Stimulated activated CD4-positive, alpha-beta T cell treated with anti-CD3 and anti-CD28 coated beads, TNF-alpha, amount 100 ng/mL, for 24 hours (primary cell): Measurements from ENCODE around the gene TUBA3E.
A peak's percentile ranks its signal among the peaks of the same experiment; 100 is the strongest.
"Not testable (repeated sequence)": the region's sequence is repeated elsewhere in the genome, so short reads cannot be mapped to it uniquely, and the experiment has no call there.

Experiments used
- DNase-seq, 3 experiments: peaks; one replicate each; pipeline ENCODE4 v3.0.0-alpha.2; 2020; ENCODE audit warnings: low read depth in 3 of 3

The TUBA3E gene

DNA sequence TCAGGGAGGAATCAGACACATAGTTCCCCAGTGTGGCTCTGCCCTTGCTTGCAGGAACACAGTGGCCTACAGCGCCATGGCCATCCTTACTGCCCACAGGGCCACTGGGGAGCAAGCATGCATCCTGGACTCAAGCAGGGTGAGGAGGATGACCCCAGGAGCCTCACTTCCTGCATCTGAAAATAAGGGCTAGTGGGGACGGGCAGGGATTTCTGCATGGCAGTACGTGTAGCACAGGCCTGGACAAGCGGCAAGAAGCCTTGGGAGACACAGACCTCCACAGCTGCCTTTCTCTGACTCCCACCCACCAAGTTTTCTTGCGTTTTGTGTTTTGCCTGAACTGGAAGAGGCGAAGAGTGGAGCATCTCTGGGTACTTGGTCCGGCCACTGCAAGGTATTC lies 35.8 kb downstream of the TUBA3E start:
- DNase-seq, result not testable (repeated sequence)

DNA sequence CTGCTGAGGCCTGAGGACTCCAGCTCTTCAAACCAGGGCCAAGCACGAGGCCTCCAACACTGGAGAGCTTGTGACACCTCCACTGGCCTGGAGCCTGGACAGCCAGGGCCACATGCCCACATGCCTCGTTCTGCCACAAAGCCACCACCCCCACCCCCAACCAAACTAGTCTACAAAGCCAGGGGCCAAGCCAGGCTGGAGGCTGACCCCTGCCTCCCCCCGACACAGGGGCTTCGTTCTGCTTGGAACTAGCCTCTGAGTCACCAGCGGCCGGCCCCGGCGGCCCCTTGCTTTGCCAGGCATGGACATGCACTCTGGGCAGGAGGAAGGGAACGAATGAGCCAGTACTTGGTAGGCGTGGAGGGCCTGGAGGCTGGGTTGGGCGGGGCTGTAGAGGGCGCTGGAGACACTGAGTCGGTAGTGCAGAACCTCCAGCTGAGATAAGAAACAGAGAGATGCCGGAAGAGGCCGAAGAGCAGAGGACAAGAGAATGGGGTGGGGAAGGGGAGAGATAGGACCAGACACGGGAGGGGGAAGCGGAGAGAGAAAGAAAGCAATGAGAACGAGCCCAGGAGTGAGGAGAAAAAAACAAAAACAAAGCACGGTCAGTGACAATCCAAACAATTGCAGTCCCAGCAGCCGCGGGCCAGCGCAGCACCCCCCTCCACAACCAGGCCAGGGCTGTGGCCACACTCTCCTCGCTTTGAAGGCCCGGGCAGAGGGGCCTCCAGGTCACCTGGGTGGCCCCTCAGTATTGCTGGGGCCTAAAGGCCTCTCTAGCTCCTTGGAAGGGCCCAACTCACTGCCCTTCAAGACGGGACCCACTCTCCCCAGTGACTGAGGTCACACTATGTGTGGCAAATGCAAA lies 37.2 kb downstream of the TUBA3E start:
- DNase-seq, result not testable (repeated sequence)

DNA sequence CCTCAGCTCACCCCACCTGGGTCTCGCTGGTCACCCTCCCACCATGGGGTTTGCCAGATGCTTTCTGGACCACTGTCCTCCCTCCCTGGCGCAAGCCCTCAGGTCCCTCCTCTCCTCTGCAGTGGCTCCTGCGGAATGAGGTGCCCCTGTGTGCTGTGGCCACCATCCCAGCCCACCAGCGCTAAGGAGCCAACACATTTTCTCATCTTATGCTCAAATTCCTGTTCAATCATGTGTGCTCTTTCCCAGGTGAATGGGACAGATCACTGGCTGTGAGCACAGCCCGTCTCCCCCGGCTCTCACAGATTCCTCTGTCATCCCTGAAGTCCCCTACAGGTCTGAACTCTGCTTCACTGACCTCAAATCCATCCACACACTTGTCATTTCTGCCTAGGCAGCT lies 38.1 kb downstream of the TUBA3E start:
- no peak for DNase-seq

DNA sequence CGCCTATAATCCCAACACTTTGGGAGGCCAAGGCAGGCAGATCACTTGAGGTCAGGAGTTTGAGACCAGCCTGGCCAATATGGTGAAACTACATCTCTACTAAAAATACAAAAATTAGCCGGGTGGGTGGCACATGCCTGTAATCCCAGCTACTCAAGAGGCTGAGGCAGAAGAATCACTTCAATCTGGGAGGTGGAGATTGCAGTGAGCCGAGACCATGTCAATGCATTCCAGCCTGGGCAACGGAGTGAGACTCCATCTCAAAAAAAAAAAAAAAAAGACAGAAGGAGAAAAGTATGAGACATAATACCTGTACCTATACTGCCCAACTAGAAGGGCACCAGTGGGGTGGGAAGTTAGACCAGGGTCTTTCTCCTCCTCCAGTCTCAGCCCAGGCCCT lies 38.9 kb downstream of the TUBA3E start:
- not testable (repeated sequence) for DNase-seq

DNA sequence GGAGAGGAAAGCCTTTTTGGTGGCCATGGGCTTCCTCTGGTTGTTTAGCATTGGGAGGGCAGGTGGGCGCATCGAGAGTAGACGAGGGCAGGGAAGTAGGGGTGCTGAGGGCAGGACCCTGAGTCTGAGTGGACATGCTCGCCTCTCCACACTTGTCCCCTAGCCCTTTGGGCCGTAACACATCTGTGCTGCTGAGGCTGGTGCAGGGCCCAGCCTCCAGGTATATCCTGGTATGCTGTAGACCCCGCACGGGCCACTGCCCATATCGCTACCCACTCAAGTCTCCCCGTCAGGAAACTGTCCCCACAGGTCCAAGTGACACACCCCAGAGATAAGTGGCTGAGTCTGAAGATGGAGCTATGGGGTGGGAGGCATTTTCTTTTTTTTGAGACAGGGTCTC lies 39.6 kb downstream of the TUBA3E start:
- no peak for DNase-seq

DNA sequence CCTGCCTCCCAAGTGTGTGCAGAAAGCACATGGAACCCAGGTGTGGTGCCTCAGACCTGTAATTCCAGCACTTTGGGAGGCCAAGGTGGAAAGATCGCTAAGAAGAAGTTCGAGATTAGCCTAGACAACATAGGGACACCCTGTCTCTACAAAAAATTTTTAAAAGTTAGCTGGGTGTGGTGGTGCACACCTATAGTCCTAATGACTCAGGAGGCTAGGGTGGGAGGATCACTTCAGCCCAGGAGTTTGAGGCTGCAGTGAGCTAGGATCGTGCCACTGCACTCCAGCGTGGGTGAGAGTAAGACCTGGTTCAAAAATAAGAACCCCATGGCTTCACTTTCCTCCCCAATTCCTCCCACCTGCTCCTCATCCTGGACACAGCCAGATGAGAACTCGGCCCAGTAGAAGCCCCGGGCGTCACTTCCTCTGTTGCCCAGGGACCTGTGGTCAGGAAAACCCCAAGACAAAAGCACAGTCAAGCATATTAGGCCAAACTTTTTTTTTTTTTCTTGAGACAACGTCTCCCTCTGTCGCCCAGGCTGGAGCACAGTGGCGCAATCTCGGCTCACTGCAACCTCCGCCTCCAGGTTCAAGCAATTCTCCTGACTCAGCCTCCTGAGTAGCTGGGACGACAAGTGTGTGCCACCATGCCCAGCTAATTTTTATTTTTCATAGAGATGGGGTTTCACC lies 40.3 kb downstream of the TUBA3E start:
- DNase-seq, result not testable (repeated sequence)

DNA sequence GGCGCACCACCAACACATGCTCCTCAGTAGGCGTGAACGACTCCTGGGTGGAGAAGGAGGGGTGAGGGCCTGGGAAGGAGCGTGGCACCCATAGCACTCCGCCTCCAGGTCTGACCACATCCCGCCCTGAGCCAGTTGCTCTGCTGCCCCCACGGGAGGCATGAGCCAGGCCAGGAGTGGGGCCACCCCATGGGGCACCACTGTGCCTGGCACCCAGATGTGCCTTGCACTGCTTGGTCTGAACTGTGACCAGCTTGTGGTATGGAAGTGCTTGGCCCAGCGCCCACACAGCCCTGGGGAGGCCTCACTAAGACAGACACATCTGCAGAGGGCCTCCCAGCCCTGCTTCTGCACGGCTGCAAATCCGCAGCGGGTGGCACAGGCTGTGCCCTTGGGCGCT lies 40.9 kb downstream of the TUBA3E start:
- not testable (repeated sequence) for DNase-seq

DNA sequence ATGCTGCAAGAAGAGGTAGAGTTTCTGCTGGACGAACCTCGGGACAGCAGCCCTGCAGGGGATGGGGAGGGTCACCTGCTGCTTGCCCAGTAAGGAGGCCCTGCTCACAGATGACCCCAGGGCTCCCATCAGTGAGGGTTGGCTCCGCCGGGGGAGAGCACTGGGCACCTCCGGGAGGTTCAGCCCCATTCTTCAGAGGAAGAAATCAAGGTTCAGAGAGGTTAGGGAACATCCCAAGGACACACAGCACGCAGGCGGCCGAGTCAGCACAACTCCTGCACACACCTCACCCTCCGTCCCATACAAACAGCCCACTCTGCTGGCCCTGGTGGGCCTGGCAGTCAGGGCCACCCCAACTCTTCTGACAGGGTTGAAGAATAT lies 41.6 kb downstream of the TUBA3E start:
- no peak for DNase-seq

DNA sequence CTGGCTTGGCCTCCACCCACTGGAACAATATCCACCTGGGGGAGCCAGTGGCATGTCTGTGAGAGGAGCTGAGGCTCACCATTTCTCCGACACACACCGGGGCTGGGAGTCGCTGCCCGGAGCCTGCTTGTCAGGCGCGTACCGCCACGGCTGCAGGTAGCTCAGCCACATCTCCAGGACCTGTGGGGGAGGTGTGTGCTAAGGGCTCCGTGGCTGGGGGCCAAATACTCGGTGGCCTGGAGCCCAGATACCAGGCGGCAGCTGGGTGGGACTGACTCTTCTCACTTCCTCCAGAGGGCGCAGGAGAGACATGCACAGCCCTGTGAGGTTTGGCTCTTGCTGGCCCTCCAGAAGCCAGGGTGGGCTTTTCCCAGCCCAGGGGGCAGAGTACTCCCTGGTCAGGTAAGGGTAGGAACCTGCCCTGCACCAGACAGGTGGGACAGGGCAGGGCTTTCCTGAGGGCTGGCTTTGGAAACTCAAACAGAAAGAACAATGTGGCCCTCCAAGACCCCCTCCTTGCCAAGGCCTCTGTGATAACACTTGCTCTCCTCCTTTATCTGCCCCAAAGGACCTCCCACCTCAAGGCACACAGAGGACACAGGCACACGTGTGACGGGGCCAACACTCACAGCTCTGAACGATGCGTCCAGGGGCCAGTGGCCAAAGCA lies 42.1 kb downstream of the TUBA3E start:
- not testable (repeated sequence) for DNase-seq

DNA sequence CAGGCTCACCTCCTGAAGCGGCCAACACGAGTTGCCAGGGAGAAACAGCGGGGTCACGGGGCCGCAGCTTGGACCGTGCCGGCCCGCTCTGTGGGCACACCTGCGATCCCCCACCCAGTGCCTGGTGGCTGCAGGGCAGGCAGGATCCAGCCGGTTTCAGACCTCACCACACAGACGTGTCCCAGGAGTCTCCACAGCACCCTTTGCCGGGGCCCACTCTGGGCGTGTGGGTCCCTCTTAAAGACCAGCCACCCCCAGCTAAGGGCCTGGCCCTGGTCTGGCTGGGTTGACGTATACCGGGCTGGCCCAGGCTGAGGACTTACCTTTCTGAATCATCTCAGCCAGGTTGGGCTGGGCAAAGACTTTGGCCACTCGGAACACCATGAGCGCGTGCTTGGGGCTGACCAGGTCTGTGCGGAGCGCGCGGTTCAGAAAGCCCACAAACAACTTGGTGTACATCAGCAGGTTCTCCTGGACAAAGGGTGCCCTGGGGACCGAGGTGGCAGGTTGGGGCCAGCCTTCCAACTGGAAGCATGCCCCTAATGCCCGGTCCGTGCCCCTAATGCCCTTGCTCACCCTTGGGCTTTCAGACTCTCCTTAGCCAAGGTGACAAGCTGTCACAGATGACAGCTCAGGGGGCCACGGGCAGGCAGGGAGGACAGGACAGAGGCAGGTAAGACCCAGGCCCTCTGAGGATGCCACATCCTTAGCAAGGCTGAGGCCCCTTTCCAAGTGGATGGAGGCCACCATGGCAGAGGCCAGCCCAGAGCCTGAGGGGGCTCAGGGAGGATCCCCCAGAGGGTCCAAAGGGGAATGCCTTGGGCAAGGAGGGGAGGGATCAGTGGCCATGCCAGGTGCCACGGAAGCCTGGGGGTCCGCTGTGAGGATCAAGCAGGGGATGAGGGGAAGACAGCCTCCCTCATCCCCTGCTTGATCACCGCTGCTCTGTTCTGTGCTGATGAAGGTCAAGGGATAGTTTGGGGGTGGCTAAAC lies 43.2 kb downstream of the TUBA3E start:
- no peak for DNase-seq

DNA sequence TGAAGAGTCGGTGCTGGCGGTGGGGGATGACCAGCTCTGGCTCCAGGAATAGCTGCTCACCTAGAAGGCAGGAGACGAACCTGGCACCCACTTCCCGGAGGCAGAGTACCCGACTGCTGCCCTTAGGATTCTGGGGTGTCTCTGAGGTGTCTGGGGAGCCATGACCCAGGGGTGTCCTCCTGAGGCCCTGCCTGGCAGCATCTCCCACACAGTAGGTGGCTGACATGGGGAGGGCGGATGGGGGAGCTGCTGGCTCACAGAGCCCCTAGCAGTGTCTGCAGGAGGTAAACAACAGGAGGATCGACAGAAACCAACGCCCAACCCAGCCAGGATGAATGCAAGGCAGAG lies 43.8 kb downstream of the TUBA3E start:
- DNase-seq, result not testable (repeated sequence)

DNA sequence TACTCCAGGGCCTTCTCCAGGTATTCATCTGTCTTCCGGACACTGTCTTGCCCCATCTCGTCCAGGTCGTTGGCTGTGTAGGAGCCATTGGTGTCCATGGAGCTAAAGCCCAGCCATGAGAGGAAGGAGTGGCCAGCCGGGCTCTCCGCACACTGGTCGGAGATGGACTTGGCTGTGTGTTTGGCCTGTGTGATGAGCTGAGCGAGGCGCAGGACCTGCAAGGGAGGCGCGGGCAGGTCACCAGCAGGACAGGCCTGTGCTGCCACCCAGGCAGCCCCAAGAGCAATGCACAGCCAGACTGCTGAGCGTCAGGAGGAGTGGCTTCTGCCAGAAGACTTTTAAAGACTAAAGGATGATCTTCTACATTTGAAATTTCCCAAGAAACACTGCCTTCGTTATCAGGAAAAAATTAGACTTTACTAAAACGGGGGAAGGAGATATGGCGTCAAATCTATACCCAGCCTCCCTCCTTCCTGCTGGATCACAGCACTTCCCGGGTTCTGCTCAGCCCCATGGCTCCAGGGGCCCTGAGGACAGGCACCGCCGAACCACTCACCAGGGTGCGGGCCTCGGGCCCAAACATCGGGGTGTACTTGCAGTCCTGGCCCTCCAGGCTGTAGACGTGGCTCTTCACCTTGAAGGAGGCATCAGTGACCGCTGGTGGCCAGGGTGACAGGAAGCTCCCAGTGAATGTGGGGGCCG lies 44.4 kb downstream of the TUBA3E start:
- DNase-seq, result not testable (repeated sequence)

DNA sequence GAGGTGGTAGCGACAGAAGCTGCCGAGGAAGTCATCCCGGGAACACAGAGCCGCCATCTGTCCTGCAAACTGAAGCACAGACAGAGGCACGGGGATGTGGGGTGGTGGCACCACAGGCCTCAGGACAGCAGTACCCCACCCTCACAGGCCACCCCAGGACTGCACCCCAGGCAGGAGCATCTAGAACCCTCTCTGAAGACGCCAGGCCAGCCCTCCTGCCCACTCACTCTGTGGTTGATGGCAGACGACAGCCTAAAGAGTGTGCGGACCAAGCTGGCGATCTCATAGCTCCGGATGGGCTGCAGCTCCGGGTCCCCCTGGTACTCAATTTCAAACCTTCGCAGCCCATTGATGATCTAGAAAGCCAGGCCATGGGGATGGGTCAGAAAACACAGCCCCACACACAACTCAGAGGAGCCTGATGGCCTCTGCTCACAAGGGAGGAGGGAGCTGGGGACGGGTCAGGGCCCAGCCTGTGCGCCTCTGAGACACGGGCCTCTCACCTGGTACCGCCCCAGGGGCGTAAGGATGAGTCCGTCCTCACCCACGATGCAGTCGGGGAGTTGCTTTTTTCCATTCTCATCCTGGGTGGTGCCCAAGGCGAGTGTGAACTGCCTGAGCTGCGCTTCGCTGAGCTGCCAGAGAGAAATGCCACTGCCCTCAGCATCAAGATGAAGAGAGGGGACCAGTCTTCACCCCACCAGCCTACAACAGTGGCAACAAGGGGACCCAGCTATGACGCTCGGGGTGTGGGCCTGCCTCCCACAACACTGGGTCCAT lies 45.2 kb downstream of the TUBA3E start:
- DNase-seq, result no peak

DNA sequence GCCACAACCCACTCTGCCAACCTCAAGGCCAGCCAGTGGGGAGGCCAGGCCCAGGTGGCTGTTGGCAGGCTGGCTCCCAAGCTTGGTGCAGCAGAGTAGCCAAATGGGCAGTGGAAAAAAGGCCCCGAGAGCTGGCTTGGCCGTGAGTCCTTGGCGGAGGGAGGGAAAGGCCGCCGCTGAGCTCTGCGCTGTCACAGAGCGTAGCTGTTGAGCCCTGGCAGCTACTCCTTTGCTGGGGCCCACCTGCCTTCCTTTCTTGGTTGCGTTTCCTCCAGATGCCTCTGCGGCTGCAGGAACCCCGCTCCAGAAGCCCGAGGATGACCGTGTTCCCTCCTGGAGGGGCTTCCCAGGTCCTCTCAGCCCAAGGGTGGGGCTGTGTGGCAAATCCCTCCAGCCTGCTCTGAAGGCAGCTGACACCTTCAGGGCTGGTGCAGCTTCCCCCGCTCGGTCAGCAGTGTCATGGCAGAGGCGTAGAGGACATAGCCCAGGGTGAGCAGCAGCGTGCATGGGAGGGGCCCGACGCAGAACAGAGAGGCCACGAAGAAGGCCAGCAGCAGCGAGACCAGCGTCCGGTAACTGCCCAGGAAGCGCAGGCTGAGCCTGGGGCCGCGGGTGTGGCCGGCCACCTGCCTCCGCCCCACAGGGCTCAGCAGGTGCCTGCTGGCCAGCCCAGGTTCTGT lies 46.0 kb downstream of the TUBA3E start:
- DNase-seq, result not testable (repeated sequence)

DNA sequence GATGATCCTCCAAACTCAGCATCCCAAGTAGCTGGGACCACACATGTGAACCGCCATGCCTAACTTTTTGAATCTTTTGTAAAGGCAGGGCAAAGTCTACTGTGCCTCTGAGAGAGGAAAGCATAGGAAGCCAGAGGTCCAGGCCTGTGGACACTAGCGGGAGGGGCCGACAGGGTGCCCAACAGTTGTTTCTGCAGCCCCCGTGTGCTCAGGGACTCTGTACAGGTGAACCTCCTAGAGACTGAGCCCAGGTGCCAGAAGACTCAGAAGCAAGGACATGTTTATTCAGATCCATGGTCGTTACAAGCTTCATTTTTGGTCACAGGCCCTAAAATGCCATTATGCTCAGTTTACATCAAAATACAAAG lies 47.1 kb downstream of the TUBA3E start:
- not testable (repeated sequence) for DNase-seq

DNA sequence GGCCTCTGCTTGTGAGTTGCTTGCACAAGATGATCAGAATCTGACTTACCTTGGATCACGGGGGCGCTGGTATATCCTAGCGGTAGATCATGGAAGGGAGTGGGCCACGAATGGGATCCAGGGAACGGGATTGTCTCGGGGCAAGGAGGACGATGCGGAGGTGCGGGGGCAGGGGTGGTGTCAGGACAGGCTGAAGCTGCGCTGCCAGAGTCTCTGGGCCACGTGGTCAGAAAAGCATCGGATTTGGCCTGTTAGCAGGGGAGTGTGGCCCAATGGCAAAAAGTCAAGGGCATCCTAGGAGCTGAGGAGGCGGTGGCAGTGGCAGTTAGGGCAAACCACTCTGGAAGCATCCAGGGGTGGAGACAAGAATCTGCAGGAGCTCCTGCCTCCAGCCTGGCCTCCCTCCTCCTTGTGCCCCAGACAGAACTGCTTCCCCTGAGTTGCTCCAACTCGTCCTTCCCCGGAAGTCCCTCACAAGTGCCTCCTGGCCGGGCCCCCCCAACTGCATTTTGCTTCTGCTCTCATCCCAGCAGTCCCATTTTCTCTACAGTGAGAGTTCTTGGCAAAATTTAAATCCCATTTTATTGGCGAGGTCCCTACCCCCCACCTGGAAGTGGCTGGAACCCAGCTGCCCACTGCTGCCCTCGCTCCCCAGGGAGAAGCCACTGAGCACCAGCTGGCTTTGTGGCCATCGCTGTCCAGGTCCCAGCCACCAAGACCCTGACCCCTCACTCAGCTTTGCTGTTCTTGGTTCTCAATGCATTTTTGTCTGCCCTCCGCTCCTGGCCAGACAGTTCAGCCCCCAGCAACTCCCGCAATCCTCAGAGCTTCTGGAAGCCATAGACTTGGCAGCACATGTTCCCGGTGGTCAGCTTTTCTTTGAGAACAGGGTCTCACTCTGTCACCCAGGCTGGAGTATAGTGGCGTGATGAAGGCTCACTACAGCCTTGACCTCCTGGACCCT lies 47.8 kb downstream of the TUBA3E start:
- no peak for DNase-seq

DNA sequence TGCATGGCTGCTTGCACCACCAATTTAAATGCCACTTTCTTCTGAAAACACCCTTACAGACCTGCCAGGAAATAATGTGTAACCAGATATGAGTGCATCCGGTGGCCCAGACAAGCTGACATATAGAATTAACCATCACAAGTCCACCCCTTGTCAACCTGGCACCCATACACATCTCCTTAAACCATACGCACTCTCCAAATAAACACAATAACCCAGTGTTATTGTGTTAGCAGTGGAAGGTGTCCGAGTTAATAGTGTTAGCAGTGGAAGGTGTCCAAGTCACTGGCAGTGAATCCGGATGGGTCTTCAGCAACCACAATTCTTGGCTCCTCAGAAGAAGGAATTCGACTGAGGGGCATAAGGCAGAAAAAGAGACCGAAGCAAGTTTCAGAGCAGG lies 49.7 kb downstream of the TUBA3E start:
- not testable (repeated sequence) for DNase-seq

DNA sequence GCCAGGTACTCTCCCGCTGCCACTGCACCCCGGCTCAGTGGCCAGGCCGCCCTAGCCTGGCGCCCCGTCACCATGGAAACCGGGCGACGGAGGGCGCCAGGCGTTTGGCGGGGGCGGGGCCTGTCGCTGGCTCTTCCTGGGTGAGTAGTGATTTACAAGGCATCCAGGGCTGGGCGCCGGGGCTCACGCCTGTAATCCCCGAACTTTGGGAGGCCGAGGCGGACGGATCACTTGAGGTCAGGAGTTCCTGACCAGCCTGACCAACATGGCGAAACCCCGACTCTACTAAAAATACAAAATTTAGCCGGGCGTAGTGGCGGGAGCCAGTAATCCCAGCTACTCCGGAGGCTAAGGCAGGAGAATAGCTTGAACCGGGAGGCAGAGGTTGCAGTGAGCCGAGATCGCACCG lies 53.2 kb downstream of the TUBA3E start, which contains the start of gene CCDC74B:
CCDC74B (minus strand) TSS at position 107 of the 409 bp plus-strand sequence. CDS start 116 bp downstream, outside the sequence.
- peak in 2 of 3 experiments; percentile 20 to 65 for DNase-seq
